HFFc6 (cell line): ENCODE measurements around the gene RAPGEF1. TPM values are rescaled to one million over a fixed set of nuclear protein-coding genes. Genes with fewer than 3 reads are reported as not detected.

Experiments used
- DNase-seq: peaks from one replicate; pipeline ENCODE4 v3.0.0-alpha.2; 2018
- H3K27ac Mint-ChIP-seq: 2 replicates; pipeline ENCODE4 v1.8.0; 2020; ENCODE audit warnings: mild to moderate bottlenecking, mixed read lengths
- H3K27me3 Mint-ChIP-seq: 2 replicates; pipeline ENCODE4 v1.8.0; 2021; ENCODE audit warnings: mild to moderate bottlenecking, moderate library complexity, mixed read lengths; ENCODE audit not compliant: insufficient read depth
- H3K36me3 Mint-ChIP-seq: 2 replicates; pipeline ENCODE4 v1.8.0; 2021; ENCODE audit warnings: low read depth, mixed read lengths
- H3K4me1 Mint-ChIP-seq: 2 replicates; pipeline ENCODE4 v1.8.0; 2020; ENCODE audit warnings: low read depth, mixed read lengths
- H3K4me3 Mint-ChIP-seq: 2 replicates; pipeline ENCODE4 v1.8.0; 2020; ENCODE audit warnings: mild to moderate bottlenecking, moderate library complexity, mixed read lengths
- H3K9me3 Mint-ChIP-seq: 2 replicates; pipeline ENCODE4 v1.8.0; 2020; ENCODE audit warnings: mild to moderate bottlenecking, mixed read lengths
- CTCF ChIP-seq: fragments of 200-600 bp; sonication (generic); IDR thresholded peaks from 2 replicates; pipeline ENCODE4 v1.5.0; 2021; ENCODE audit warnings: antibody characterized with exemption, mild to moderate bottlenecking
- total RNA-seq, 6 experiments: library from RNA; stranded (reverse); fragmentation: NEBNext Ultra II Directional; extraction: Animal tissue kit (Norgen Biotek cat#: 25700); gene quantifications; 2 replicates in 1 of 6; 3 replicates in 5 of 6; pipeline ENCODE4 v1.2.3, GENCODE V29; 2021

Gene RAPGEF1
- total RNA-seq, 6 experiments from 2014 or later = 38.6 to 46.6 (median 42.3) TPM

GRCh38 chr9:131603199-131603598 is 136.7 kb downstream of the RAPGEF1 start:
- H3K9me3 Mint-ChIP-seq = no peaks in the 10 kb centered on the region
- peaks cover 15% of the 10 kb centered on the region; the same call in 1 of the 2 replicates for H3K36me3 Mint-ChIP-seq
- H3K27ac Mint-ChIP-seq = no peak overlapping the region

GRCh38 chr9:131601683-131602181 is 138.1 kb downstream of the RAPGEF1 start:
- Mint-ChIP-seq H3K27ac (no peak overlapping the region), H3K27me3 (0 out of 2 replicates have a peak, but pooled peaks cover 1% of the 10 kb centered on the region), H3K36me3 (peaks cover 15% of the 10 kb centered on the region; the same call in 1 of the 2 replicates), H3K4me3 (no peak overlapping the region), H3K9me3 (no peaks in the 10 kb centered on the region), H3K4me1 (peaks cover 10% of the 10 kb centered on the region)
- TF ChIP-seq CTCF = no peak
- no peak for DNase-seq

More at GRCh38 chr9:131603199-131603598, 136.7 kb downstream of the RAPGEF1 start:
- Mint-ChIP-seq H3K4me1 (peaks cover 25% of the 10 kb centered on the region), H3K4me3 (no peak overlapping the region), H3K27me3 (peaks cover 1% of the 10 kb centered on the region; the same call in 1 of the 2 replicates)
- TF ChIP-seq CTCF = no peak
- no peak for DNase-seq

GRCh38 chr9:131598121-131598520 is 141.8 kb downstream of the RAPGEF1 start:
- H3K36me3 Mint-ChIP-seq = peaks cover 7% of the 10 kb centered on the region; the same call in 1 of the 2 replicates
- H3K4me3 Mint-ChIP-seq = no peak overlapping the region
- no peak overlapping the region for H3K27ac Mint-ChIP-seq
- no peaks in the 10 kb centered on the region for H3K9me3 Mint-ChIP-seq
- no peak for DNase-seq
- H3K27me3 Mint-ChIP-seq = 0 out of 2 replicates have a peak, but pooled peaks cover 1% of the 10 kb centered on the region
- no peak for TF ChIP-seq CTCF
- no peaks in the 10 kb centered on the region for H3K4me1 Mint-ChIP-seq

GRCh38 chr9:131597246-131597645 is 142.6 kb downstream of the RAPGEF1 start:
- H3K4me3 Mint-ChIP-seq = no peak overlapping the region
- no peak for TF ChIP-seq CTCF
- DNase-seq = no peak
- H3K9me3 Mint-ChIP-seq = no peaks in the 10 kb centered on the region
- no peak overlapping the region for H3K27ac Mint-ChIP-seq
- peaks cover 7% of the 10 kb centered on the region; the same call in 1 of the 2 replicates for H3K36me3 Mint-ChIP-seq
- H3K4me1 Mint-ChIP-seq = no peaks in the 10 kb centered on the region
- H3K27me3 Mint-ChIP-seq = 0 out of 2 replicates have a peak, but pooled peaks cover 1% of the 10 kb centered on the region

GRCh38 chr9:131596430-131596743 is 143.5 kb downstream of the RAPGEF1 start:
- Mint-ChIP-seq H3K36me3 (peaks cover 4% of the 10 kb centered on the region; the same call in 1 of the 2 replicates), H3K27me3 (no peaks in the 10 kb centered on the region), H3K9me3 (no peaks in the 10 kb centered on the region), H3K27ac (no peak overlapping the region), H3K4me3 (no peak overlapping the region), H3K4me1 (no peaks in the 10 kb centered on the region)
- DNase-seq = no peak
- no peak for TF ChIP-seq CTCF
